Measurements from ENCODE around the gene GRIK4.

GRIK4 gene

GRCh38 chr11:120599816-120600420 lies 88.4 kb downstream of the GRIK4 start:
- TF ChIP-seq EZH2 (IDR thresholded peaks at IDR 0.05; ENCODE audit: borderline replicate concordance, low read length) (no peak), CTCF (IDR thresholded peaks at IDR 0.05; ENCODE audit: low read length) (no peak)
- no peaks in the 10 kb centered on the region for H4K20me1 ChIP-seq (ENCODE audit: insufficient read depth, low read length)
- H3K4me3 ChIP-seq (ENCODE audit: low read depth, low read length, poor library complexity, severe bottlenecking): no peak overlapping the region
- no peaks in the 10 kb centered on the region for H3K27me3 ChIP-seq (ENCODE audit: insufficient read depth, low read length)
- no peak overlapping the region for H2AFZ ChIP-seq (ENCODE audit: low read length)
- H3K9ac ChIP-seq (ENCODE audit: low read length): no peak overlapping the region
- H3K4me1 ChIP-seq (ENCODE audit: insufficient read depth, low read length, severe bottlenecking): no peaks in the 10 kb centered on the region
- H3K79me2 ChIP-seq (ENCODE audit: insufficient read depth, low read length): no peaks in the 10 kb centered on the region
- H3K9me2 ChIP-seq (ENCODE audit: low read depth, low read length): no peaks in the 10 kb centered on the region
- H3F3A ChIP-seq (ENCODE audit: insufficient read depth, low read length): no peaks in the 10 kb centered on the region
- H3K36me3 ChIP-seq (ENCODE audit: insufficient read depth, low read length): no peaks in the 10 kb centered on the region
- no peaks in the 10 kb centered on the region for H3K9me3 ChIP-seq (ENCODE audit: low read length)
- no peak overlapping the region for H3K27ac ChIP-seq (ENCODE audit: low read depth, low read length, poor library complexity, severe bottlenecking)
- no peak overlapping the region for H3K4me2 ChIP-seq (ENCODE audit: low read length)

- H3K27me3 ChIP-seq (ENCODE audit: insufficient read depth, low read length): no peaks in the 10 kb centered on the region
- H3K36me3 ChIP-seq (ENCODE audit: insufficient read depth, low read length): no peaks in the 10 kb centered on the region
- H2AFZ ChIP-seq (ENCODE audit: low read length): no peak overlapping the region
- no peaks in the 10 kb centered on the region for H3K9me3 ChIP-seq (ENCODE audit: low read length)
- no peaks in the 10 kb centered on the region for H3K4me1 ChIP-seq (ENCODE audit: insufficient read depth, low read length, severe bottlenecking)
- H3F3A ChIP-seq (ENCODE audit: insufficient read depth, low read length): no peaks in the 10 kb centered on the region
- H3K4me3 ChIP-seq (ENCODE audit: low read depth, low read length, poor library complexity, severe bottlenecking): no peak overlapping the region
- H3K4me2 ChIP-seq (ENCODE audit: low read length): no peak overlapping the region
- no peaks in the 10 kb centered on the region for H4K20me1 ChIP-seq (ENCODE audit: insufficient read depth, low read length)
- no peak overlapping the region for H3K9ac ChIP-seq (ENCODE audit: low read length)
- H3K79me2 ChIP-seq (ENCODE audit: insufficient read depth, low read length): no peaks in the 10 kb centered on the region
- no peak overlapping the region for H3K27ac ChIP-seq (ENCODE audit: low read depth, low read length, poor library complexity, severe bottlenecking)
- H3K9me2 ChIP-seq (ENCODE audit: low read depth, low read length): no peaks in the 10 kb centered on the region
- TF ChIP-seq EZH2 (IDR thresholded peaks at IDR 0.05; ENCODE audit: borderline replicate concordance, low read length) (no peak), CTCF (IDR thresholded peaks at IDR 0.05; ENCODE audit: low read length) (no peak)
Observed at GRCh38 chr11:120601536-120601935, 90.0 kb downstream of the GRIK4 start.

GRCh38 chr11:120603071-120603470 lies 91.5 kb downstream of the GRIK4 start:
- Histone ChIP-seq H3K27ac (ENCODE audit: low read depth, low read length, poor library complexity, severe bottlenecking) (no peak overlapping the region), H3F3A (ENCODE audit: insufficient read depth, low read length) (no peaks in the 10 kb centered on the region), H3K27me3 (ENCODE audit: insufficient read depth, low read length) (no peaks in the 10 kb centered on the region), H3K4me2 (ENCODE audit: low read length) (no peak overlapping the region), H3K9ac (ENCODE audit: low read length) (no peak overlapping the region), H2AFZ (ENCODE audit: low read length) (no peak overlapping the region), H4K20me1 (ENCODE audit: insufficient read depth, low read length) (no peaks in the 10 kb centered on the region), H3K4me1 (ENCODE audit: insufficient read depth, low read length, severe bottlenecking) (no peaks in the 10 kb centered on the region), H3K79me2 (ENCODE audit: insufficient read depth, low read length) (no peaks in the 10 kb centered on the region), H3K36me3 (ENCODE audit: insufficient read depth, low read length) (no peaks in the 10 kb centered on the region), H3K4me3 (ENCODE audit: low read depth, low read length, poor library complexity, severe bottlenecking) (no peak overlapping the region), H3K9me2 (ENCODE audit: low read depth, low read length) (no peaks in the 10 kb centered on the region), H3K9me3 (ENCODE audit: low read length) (no peaks in the 10 kb centered on the region)
- TF ChIP-seq CTCF (IDR thresholded peaks at IDR 0.05; ENCODE audit: low read length) (no peak), EZH2 (IDR thresholded peaks at IDR 0.05; ENCODE audit: borderline replicate concordance, low read length) (no peak)

Measured in OCI-LY1 (cell line).